ENCODE results near the gene IL16.

IL16 gene

DNA sequence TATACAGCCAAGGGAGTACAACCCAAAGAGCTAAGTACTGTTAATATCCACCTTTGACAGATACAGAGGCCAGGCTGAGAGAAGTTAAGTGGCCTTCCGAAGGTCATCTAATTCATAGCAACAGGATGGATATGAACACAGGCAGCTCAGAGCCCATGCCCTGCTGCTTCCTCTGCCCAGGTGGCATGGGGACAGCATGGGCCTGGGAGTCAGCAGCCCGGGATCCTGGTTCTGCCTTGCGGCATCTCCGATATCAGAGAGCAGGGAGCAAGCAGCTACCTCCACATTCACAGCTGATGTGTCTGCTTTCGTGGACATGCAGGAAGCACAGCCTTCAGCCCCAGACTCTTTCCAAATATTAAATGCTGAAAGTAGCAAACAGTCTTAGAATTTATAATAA is 71.7 kb downstream of the IL16 start:
- peaks cover 4% of the 10 kb centered on the region for H3K27me3 ChIP-seq (ENCODE audit: insufficient read depth, low read length, poor library complexity)
- H3K4me3 ChIP-seq (ENCODE audit: low read depth in 1 of 2, low read length in 2 of 2): no peak overlapping the region
- TF ChIP-seq, protein P1, sequence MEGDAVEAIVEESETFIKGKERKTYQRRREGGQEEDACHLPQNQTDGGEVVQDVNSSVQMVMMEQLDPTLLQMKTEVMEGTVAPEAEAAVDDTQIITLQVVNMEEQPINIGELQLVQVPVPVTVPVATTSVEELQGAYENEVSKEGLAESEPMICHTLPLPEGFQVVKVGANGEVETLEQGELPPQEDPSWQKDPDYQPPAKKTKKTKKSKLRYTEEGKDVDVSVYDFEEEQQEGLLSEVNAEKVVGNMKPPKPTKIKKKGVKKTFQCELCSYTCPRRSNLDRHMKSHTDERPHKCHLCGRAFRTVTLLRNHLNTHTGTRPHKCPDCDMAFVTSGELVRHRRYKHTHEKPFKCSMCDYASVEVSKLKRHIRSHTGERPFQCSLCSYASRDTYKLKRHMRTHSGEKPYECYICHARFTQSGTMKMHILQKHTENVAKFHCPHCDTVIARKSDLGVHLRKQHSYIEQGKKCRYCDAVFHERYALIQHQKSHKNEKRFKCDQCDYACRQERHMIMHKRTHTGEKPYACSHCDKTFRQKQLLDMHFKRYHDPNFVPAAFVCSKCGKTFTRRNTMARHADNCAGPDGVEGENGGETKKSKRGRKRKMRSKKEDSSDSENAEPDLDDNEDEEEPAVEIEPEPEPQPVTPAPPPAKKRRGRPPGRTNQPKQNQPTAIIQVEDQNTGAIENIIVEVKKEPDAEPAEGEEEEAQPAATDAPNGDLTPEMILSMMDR (IDR thresholded peaks at IDR 0.05; ENCODE audit: borderline replicate concordance, extremely low read depth, low read length, poor library complexity, severe bottlenecking): no peak
- TF ChIP-seq EZH2 (IDR thresholded peaks at IDR 0.05; ENCODE audit: borderline replicate concordance, low read depth, low read length, severe bottlenecking): no peak
- peaks cover 23% of the 10 kb centered on the region for H3K4me1 ChIP-seq (ENCODE audit: insufficient read depth, low read length)
- H2AFZ ChIP-seq (ENCODE audit: low read depth, low read length): no peak overlapping the region
- H4K20me1 ChIP-seq (ENCODE audit: insufficient read depth, low read length): no peaks in the 10 kb centered on the region
- no peaks in the 10 kb centered on the region for H3K79me2 ChIP-seq (ENCODE audit: insufficient read depth, low read length)
- H3K36me3 ChIP-seq (ENCODE audit: insufficient read depth, low read length): no peaks in the 10 kb centered on the region
- no peaks in the 10 kb centered on the region for H3K9me3 ChIP-seq (ENCODE audit: insufficient read depth, low read length, severe bottlenecking)
- DNase-seq (no peak), ATAC-seq (ENCODE audit: insufficient read depth, low read depth) (no peak)
- H3K27ac ChIP-seq (ENCODE audit: low read length): no peak overlapping the region
- no peak overlapping the region for H3K4me2 ChIP-seq (ENCODE audit: insufficient read depth, low read length)
- no peak overlapping the region for H3K9ac ChIP-seq (ENCODE audit: low read depth, low read length)

DNA sequence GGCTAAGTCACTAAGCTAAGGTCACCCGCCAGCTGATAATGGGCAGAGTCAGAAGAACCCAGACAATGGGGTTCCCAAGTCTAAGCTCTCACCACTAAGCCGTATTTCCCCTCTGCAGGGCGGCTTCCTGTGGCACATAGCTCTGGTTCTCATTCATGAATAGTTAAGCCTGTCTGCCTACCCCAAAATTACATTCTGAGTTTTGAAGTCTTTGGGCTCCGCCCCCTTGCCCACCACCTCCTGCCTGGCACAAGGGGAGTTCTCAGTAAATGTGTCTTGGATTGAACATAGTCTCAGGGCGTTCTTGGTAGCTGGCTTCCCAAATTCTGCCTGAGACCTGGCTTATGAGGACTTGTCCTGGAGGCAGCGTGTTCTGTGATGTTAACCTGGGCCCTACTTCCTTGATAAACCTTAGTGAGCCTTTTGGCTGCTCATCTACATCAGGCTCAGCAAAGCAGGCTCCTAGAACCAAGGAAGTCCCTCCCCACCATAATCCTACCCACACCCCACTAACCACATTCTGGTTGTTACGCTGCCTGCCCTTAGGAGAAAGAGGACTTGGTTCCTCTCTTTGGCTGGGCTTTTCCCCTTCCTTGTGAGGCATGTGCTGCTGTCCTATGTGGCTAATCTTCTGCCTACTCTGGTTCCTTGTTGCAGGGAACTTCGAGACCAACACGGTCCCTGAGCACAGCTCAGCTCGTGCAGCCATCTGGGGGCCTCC is 72.4 kb downstream of the IL16 start:
- Histone ChIP-seq H3K4me1 (ENCODE audit: insufficient read depth, low read length) (peaks cover 23% of the 10 kb centered on the region), H3K27ac (ENCODE audit: low read length) (no peak overlapping the region), H4K20me1 (ENCODE audit: insufficient read depth, low read length) (no peaks in the 10 kb centered on the region), H3K36me3 (ENCODE audit: insufficient read depth, low read length) (no peaks in the 10 kb centered on the region), H3K27me3 (ENCODE audit: insufficient read depth, low read length, poor library complexity) (peaks cover 4% of the 10 kb centered on the region), H3K9ac (ENCODE audit: low read depth, low read length) (no peak overlapping the region), H3K9me3 (ENCODE audit: insufficient read depth, low read length, severe bottlenecking) (no peaks in the 10 kb centered on the region), H3K79me2 (ENCODE audit: insufficient read depth, low read length) (no peaks in the 10 kb centered on the region), H3K4me2 (ENCODE audit: insufficient read depth, low read length) (no peak overlapping the region), H2AFZ (ENCODE audit: low read depth, low read length) (no peak overlapping the region), H3K4me3 (ENCODE audit: low read depth in 1 of 2, low read length in 2 of 2) (no peak overlapping the region)
- no peak for TF ChIP-seq EZH2 (IDR thresholded peaks at IDR 0.05; ENCODE audit: borderline replicate concordance, low read depth, low read length, severe bottlenecking)
- TF ChIP-seq, protein P1 (IDR thresholded peaks at IDR 0.05; ENCODE audit: borderline replicate concordance, extremely low read depth, low read length, poor library complexity, severe bottlenecking): no peak
- peak; percentile 24 for DNase-seq
- peak; percentile 39; the same call in 1 of the 3 replicates for ATAC-seq (ENCODE audit: insufficient read depth, low read depth)

DNA sequence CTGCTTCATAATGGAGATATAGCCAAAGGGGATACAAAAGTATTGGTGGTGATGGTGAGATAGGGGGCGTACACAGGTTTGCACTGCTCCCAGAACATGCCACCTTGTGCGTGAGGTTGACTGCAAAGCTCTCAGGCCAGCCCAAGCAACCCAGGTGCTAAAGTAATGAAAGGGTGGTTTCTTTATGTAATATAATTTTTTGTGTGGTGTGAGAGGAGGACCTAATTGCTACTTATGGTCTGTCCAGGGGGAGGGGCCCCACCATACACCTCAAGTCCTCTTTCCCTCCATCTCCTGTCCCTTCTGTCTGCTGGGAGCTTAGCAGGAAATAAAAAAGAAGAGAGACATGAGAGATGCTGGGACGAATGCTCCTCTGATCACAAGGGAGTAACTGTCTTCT is 73.5 kb downstream of the IL16 start:
- ATAC-seq (ENCODE audit: insufficient read depth, low read depth): no peak
- H3K4me2 ChIP-seq (ENCODE audit: insufficient read depth, low read length): no peak overlapping the region
- H3K4me3 ChIP-seq (ENCODE audit: low read depth in 1 of 2, low read length in 2 of 2): no peak overlapping the region
- H4K20me1 ChIP-seq (ENCODE audit: insufficient read depth, low read length): no peaks in the 10 kb centered on the region
- no peaks in the 10 kb centered on the region for H3K79me2 ChIP-seq (ENCODE audit: insufficient read depth, low read length)
- peaks cover 26% of the 10 kb centered on the region for H3K4me1 ChIP-seq (ENCODE audit: insufficient read depth, low read length)
- H3K27ac ChIP-seq (ENCODE audit: low read length): no peak overlapping the region
- DNase-seq: no peak
- TF ChIP-seq, protein P1 (IDR thresholded peaks at IDR 0.05; ENCODE audit: borderline replicate concordance, extremely low read depth, low read length, poor library complexity, severe bottlenecking): no peak
- TF ChIP-seq EZH2 (IDR thresholded peaks at IDR 0.05; ENCODE audit: borderline replicate concordance, low read depth, low read length, severe bottlenecking): no peak
- H3K9ac ChIP-seq (ENCODE audit: low read depth, low read length): no peak overlapping the region
- H3K9me3 ChIP-seq (ENCODE audit: insufficient read depth, low read length, severe bottlenecking): no peaks in the 10 kb centered on the region
- H3K27me3 ChIP-seq (ENCODE audit: insufficient read depth, low read length, poor library complexity): peaks cover 4% of the 10 kb centered on the region
- no peaks in the 10 kb centered on the region for H3K36me3 ChIP-seq (ENCODE audit: insufficient read depth, low read length)
- H2AFZ ChIP-seq (ENCODE audit: low read depth, low read length): no peak overlapping the region

Data from DND-41 (cell line).